Omental fat pad (tissue), 4 donors: ENCODE data around the gene ZCCHC2. TPM values are rescaled to one million over a fixed set of nuclear protein-coding genes. Genes with fewer than 3 reads are reported as not detected.

Experiments
- ATAC-seq: fragments of 150-250 bp; one replicate; pipeline ENCODE4 v1.9.1; 2016; ENCODE audit warnings: mild to moderate bottlenecking, moderate library complexity; ENCODE audit not compliant: low FRiP score
- DNase-seq: peaks from one replicate; pipeline ENCODE4 v3.0.0-alpha.2; 2019; ENCODE audit warnings: low spot score
- total RNA-seq, 4 donors: library from RNA; depleted of rRNA; stranded (reverse); fragments of >200 nt; gene quantifications; one replicate each; pipeline ENCODE4 v1.1.0, GENCODE V29; 2016
- TF ChIP-seq, protein P1 (sequence below), 3 donors: fragments of 450-650 bp; IDR thresholded peaks; one replicate each; pipeline ENCODE4 v1.5.1; 2016 to 2017; ENCODE audit warnings: antibody characterized with exemption in 3 of 3, mild to moderate bottlenecking in 3 of 3, moderate library complexity in 2 of 3

Gene ZCCHC2
- total RNA-seq, 4 donors from 2014 or later: 22.1 to 37.1 (median 30.7) TPM

DNA sequence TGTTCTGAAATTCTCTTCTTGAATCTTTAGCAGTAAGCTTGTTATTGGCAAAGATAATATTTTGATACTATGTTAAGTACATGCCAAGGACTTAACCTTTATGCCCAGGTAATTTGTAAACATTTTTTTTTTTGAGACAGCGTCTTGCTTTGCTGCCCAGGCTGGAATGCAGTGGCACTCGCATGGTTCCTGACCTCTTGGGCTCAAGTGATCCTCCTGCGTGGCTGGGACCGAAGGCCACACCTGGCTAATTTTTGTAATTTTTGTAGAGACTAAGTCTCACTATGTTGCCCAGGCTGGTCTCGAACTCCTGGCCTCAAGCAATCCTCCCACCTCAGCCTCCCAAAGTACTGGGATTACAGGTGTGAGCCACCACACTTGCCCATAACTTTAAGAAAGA lies 35.7 kb upstream of the ZCCHC2 start:
- TF ChIP-seq, protein P1, sequence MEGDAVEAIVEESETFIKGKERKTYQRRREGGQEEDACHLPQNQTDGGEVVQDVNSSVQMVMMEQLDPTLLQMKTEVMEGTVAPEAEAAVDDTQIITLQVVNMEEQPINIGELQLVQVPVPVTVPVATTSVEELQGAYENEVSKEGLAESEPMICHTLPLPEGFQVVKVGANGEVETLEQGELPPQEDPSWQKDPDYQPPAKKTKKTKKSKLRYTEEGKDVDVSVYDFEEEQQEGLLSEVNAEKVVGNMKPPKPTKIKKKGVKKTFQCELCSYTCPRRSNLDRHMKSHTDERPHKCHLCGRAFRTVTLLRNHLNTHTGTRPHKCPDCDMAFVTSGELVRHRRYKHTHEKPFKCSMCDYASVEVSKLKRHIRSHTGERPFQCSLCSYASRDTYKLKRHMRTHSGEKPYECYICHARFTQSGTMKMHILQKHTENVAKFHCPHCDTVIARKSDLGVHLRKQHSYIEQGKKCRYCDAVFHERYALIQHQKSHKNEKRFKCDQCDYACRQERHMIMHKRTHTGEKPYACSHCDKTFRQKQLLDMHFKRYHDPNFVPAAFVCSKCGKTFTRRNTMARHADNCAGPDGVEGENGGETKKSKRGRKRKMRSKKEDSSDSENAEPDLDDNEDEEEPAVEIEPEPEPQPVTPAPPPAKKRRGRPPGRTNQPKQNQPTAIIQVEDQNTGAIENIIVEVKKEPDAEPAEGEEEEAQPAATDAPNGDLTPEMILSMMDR (IDR thresholded peaks at IDR 0.05): no peak
- DNase-seq (no peak), ATAC-seq (no peak)

DNA sequence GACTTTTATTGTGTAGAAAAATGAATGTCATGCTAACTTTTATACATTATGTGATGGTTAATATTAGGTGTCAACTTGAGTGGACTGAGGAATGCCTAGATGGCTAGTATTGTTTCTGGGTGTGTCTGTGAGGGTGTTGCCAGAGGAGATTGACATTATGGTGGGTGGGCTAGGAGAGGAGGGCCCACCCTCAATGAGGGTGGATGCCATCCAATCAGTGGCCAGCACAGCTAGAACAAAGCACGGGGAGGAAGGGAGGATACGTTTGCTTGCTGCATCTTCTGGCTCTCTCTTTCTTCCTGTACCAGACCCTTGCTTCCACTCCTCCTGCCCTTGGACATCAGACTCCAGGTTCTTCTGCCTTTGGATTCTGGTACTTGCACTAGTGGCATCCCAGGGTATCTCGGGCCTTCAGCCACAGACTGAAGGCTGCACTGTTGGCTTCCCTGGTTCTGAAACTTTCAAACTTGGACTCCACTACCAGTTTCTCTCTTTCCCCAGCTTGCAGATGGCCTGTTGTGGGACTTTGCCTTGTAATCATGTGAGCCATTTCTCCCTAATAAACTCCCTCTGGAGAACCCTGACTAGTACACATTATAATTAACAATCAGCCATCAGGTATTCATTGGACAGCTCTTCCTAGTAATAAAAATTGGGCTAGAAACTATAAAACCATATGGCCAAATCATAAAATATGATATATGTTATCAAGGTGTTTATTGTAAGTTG lies 31.7 kb upstream of the ZCCHC2 start:
- DNase-seq (no peak), ATAC-seq (no peak)
- TF ChIP-seq, protein P1 (IDR thresholded peaks at IDR 0.05): no peak

DNA sequence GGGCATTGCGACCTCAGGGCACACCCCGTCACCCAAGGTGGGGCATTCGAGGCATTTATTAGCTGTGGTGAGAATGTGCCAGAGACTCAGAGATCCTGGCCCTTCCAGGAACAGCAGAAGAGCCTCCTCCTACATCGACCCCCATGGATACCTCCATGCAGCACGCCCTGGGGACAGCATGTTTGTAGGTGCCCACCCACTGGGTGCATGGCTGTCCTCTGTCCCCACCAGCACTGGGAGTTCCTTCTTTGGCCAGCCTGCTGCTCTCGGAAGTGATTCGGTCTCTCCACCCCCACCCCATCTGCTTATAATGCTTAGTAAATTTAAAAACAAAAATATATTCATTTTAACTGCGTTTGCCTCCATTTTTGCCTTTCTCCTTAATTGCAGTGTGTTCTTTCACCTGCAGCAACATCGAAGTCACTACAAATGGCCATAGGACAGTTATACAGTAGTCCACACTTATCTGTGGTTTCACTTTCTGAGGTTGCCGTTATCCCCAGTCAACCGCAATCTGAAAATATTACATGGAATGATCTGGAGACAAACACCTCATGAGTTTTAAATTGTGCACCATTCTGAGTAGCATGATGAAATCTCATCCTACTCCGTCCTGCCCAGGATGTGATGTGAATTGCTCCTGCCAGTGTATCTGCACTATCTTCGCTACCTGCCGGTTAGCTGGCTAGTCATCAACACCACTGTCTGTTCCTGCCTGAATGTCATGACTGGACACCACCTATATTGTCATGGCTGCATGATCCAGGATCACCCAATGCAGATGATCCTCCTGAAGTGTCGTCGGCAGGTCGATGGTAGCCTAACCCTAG lies 29.6 kb upstream of the ZCCHC2 start:
- TF ChIP-seq, protein P1 (IDR thresholded peaks at IDR 0.05): no peak
- no peak for ATAC-seq
- DNase-seq: no peak

DNA sequence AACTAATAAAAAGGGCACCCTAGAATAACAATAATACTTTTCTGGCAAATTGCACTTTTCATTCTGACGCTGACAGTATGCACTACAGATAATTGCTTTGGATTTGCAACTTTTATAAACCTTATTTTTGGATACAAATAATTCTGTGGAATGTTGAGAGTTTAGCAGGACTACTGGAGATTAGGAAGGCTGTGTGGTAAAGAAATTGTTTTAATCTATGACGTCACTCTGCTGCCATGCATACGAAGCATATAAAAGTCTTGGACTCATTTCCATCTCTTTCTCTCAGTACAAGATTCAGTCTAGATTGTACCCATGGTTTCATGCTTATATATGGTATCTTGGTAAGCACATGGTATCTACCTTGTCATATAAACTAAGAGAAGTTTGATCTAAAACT lies 28.1 kb upstream of the ZCCHC2 start:
- no peak for DNase-seq
- ATAC-seq: no peak
- TF ChIP-seq, protein P1 (IDR thresholded peaks at IDR 0.05): no peak

DNA sequence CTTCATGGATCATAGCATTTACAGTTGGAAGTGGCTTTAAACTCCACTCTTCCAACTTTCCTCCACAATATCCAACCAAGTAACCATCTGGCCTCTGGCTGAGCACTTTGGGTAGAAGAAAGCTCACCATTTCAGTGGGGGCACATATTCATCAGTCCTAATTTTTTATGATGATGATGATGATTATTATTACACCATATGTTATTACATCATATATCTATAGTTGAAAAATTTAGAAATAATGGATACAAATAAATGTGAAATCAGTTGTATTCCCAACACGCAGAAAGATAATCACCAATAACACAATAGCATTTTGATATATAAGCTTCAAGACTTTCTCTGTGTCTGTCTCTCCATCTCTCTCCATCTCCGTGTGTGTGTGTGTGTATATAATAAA lies 26.6 kb upstream of the ZCCHC2 start:
- no peak for DNase-seq
- TF ChIP-seq, protein P1 (IDR thresholded peaks at IDR 0.05): no peak
- ATAC-seq: no peak

DNA sequence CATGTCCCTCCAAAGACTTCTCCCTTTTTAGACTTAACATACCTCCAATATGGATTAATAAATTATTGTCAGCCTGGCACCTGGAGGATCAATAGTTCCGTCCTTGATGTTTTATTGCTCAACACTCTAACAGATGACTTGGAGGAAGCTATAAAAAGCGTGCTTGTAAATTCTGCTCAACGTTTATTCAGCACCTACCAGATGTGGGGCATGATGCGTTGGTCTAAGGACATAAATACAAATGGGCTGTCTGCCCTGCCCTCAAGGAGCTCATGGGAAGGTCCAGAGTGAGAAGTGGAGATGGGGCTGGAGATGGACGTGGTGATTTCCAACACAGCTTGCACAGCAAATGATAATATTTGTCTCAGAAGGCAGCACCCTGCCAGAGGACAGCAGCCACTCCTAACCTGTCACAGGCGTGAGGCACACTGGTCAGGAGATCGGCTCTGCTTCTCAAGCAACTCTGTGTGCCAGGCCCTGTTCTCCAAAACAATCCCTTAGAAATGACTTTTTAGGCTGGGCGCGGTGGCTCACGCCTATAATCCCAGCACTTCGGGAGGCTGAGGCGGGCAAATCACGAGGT lies 25.5 kb upstream of the ZCCHC2 start:
- ATAC-seq (no peak), DNase-seq (no peak)
- TF ChIP-seq, protein P1 (IDR thresholded peaks at IDR 0.05): no peak
